ENCODE results near the gene MAPT. TPM values are rescaled to one million over a fixed set of nuclear protein-coding genes. Genes with fewer than 3 reads are reported as not detected.

The MAPT gene
- total RNA-seq, 1 donor from 2014 or later = 5.1 TPM

- Histone ChIP-seq H3K27ac (no peak overlapping the region), H3K4me1 (no peaks in the 10 kb centered on the region), H3K9me3 (no peaks in the 10 kb centered on the region), H3K4me3 (no peak overlapping the region), H3K27me3 (no peaks in the 10 kb centered on the region), H3K36me3 (no peaks in the 10 kb centered on the region)
- TF ChIP-seq CTCF (IDR thresholded peaks at IDR 0.05) = no peak
- DNase-seq (no peak), ATAC-seq (no peak)
- intact Hi-C loops (cut with DNase I) = no loop called here
Measured at GRCh38 chr17:45883063-45883462, 11.3 kb upstream of the MAPT start.

- Histone ChIP-seq H3K27me3 (peaks cover 5% of the 10 kb centered on the region), H3K27ac (no peak overlapping the region), H3K4me3 (no peak overlapping the region), H3K9me3 (no peaks in the 10 kb centered on the region), H3K4me1 (no peaks in the 10 kb centered on the region), H3K36me3 (no peaks in the 10 kb centered on the region)
- no peak for TF ChIP-seq CTCF (IDR thresholded peaks at IDR 0.05)
- intact Hi-C loops (cut with DNase I) = no loop called here
- ATAC-seq (no peak), DNase-seq (no peak)
Measured at GRCh38 chr17:45886852-45887251, 7.5 kb upstream of the MAPT start.

- intact Hi-C loops (cut with DNase I) = no loop called here
- no peaks in the 10 kb centered on the region for H3K9me3 ChIP-seq
- TF ChIP-seq CTCF (IDR thresholded peaks at IDR 0.05) = no peak
- DNase-seq (no peak), ATAC-seq (no peak)
- no peak overlapping the region for H3K27ac ChIP-seq
- H3K4me3 ChIP-seq = no peak overlapping the region
- no peaks in the 10 kb centered on the region for H3K4me1 ChIP-seq
- no peaks in the 10 kb centered on the region for H3K36me3 ChIP-seq
- H3K27me3 ChIP-seq = peaks cover 5% of the 10 kb centered on the region
Measured at GRCh38 chr17:45888392-45888791, 6.0 kb upstream of the MAPT start.

- no peaks in the 10 kb centered on the region for H3K9me3 ChIP-seq
- TF ChIP-seq CTCF (IDR thresholded peaks at IDR 0.05) = no peak
- no peak overlapping the region for H3K27ac ChIP-seq
- H3K4me1 ChIP-seq = no peaks in the 10 kb centered on the region
- DNase-seq = no peak
- intact Hi-C loops (cut with DNase I) = no loop called here
- no peak for ATAC-seq
- no peak overlapping the region for H3K4me3 ChIP-seq
- peaks cover 5% of the 10 kb centered on the region for H3K27me3 ChIP-seq
- no peaks in the 10 kb centered on the region for H3K36me3 ChIP-seq
Measured at GRCh38 chr17:45889579-45889978, 4.8 kb upstream of the MAPT start.

- no peaks in the 10 kb centered on the region for H3K9me3 ChIP-seq
- ATAC-seq (no peak), DNase-seq (no peak)
- peaks cover 42% of the 10 kb centered on the region for H3K27me3 ChIP-seq
- peak overlapping the region; percentile 68 for H3K27ac ChIP-seq
- peak overlapping the region; percentile 74 for H3K4me3 ChIP-seq
- no peak for TF ChIP-seq CTCF (IDR thresholded peaks at IDR 0.05)
- intact Hi-C loops (cut with DNase I) = no loop called here
- H3K36me3 ChIP-seq = no peaks in the 10 kb centered on the region
- H3K4me1 ChIP-seq = peaks cover 15% of the 10 kb centered on the region
Measured at GRCh38 chr17:45893725-45894021, 681 bp upstream of the MAPT start.

- ATAC-seq (no peak), DNase-seq (no peak)
- H3K36me3 ChIP-seq = no peaks in the 10 kb centered on the region
- no peak for TF ChIP-seq CTCF (IDR thresholded peaks at IDR 0.05)
- peak overlapping the region; percentile 74 for H3K4me3 ChIP-seq
- peaks cover 15% of the 10 kb centered on the region for H3K4me1 ChIP-seq
- H3K9me3 ChIP-seq = no peaks in the 10 kb centered on the region
- intact Hi-C loops (cut with DNase I) = no loop called here
- H3K27ac ChIP-seq = no peak overlapping the region
- peaks cover 49% of the 10 kb centered on the region for H3K27me3 ChIP-seq
Measured at GRCh38 chr17:45895304-45895968, 1.1 kb downstream of the MAPT start.
